ENCODE data around the gene CCDC60.

CCDC60 gene

DNA sequence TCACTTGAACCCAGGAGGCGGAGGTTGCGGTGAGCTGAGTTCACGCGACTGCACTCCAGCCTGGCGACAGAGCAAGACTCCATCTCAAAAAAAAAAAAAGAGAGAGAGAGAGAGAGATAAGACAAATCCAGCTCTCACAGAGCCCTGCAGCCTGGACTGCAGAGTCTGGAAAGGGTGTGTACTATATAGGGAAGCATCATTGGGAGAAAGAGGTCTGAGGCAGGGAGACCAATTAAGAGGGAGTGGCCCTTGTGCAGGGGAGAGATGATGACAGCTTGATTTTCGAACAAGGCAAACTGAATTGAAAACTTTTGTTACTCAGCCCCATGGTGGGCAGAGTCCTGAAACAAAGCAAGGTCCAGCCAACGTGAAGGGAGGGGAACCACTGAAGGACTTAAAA lies 116.2 kb downstream of the CCDC60 start:
- no peak for DNase-seq

DNA sequence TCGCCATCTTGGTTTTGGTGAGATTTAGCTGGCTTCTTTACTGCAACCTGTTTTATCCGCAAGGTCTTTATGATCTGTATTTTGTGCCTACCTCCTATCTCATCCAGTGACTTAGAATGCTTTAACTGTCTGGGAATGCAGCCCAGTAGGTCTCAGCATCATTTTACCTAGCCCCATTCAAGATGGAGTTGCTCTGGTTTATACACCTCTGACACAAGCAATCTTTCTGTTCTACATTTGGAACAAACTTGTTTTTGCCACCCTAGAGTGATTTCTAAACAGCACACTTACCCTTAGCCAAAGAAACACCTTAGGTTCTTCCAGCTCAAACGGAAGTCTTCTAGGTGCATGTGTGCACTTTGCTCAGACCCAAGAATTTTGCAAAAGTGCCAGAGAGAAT lies 122.3 kb downstream of the CCDC60 start:
- DNase-seq, result no peak

GRCh38 chr12:119457271-119457670 lies 122.7 kb downstream of the CCDC60 start:
- no peak for DNase-seq

DNA sequence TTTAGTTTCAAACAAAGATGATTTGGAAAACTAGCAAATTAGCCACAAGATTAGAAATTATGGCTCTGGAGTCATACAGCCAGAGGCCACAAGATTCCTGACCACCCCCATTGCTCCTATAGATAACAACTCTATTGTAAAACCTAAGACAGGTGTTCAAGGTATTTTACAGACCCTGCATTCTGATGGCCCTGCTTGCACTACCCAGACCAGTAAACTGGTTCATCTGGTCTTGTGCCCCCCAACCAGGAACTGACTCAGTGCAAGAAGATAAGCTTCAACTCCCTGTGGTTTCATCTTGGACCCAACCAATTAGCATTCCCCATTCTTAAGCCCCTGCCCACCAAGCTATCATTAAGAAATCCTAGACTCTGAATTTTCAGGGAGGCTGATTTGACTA lies 125.0 kb downstream of the CCDC60 start:
- DNase-seq, result no peak

DNA sequence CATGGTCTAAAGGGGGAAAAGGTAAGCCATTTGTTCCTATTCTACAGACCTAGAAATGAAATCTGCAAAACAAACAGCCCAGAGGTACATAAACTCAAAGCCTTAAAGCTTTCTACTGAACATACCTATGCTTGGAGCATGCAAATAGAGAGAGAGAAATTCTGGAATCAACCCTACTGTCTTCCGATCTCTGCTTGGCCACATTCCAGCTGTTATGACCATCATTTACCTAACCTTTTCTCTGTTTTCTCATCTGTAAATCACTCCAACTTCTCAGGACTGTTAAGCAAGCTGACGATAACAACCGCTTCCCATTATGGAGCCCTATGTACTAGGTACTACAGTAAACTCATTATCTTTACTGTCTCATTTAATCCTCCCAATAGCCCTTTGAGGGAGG lies 126.3 kb downstream of the CCDC60 start:
- DNase-seq, result no peak

DNA sequence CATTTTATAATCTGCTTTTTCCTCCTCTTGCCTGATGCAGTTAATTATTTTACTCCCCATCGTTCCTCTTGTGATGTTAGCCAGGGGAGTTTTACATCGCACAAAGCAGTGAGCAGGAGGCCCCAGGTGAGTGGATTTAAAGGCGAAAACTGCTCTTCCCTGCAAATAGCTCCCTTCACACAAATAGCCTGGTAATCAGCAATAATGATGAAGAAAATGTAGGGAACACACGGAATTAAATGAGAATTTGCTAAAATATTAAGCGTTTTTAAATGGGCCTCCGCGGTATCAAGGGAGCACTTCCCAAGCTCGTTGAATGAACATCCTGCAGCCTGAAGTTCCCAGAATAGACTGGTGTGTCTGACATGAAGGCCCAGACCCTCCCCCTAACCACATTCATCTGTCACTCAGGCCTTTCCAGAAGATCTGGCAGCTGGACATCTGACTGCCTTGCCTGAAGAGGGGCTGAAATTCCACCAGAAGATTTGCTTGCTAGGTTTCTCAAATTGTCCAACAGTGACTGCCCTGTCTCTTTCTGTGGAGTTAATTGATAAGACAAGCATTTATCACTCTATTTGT lies 127.2 kb downstream of the CCDC60 start:
- no peak for DNase-seq

- DNase-seq, result no peak
These were observed 128.8 kb downstream of the CCDC60 start for GRCh38 chr12:119463211-119463926.

- DNase-seq, result no peak
These were observed 133.8 kb downstream of the CCDC60 start for GRCh38 chr12:119468296-119468695.

DNA sequence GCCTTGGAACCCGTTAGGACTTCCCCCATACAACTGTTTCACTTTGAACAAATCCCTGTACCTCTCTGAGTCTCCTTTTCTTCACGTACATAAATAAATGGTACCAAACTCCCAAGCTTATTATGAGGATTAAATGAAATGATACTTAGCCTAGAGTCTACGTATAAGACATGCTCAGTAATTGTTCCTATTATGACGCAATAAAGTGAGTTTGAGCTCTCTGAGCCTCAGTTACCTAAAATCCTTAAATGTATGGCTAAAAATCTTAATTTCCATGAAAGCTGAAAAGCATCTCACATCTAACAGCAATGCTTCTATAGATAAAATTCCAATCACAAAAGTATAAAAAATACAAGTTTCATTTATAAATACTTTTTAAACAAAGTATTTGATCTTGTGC lies 141.1 kb downstream of the CCDC60 start:
- DNase-seq, result no peak

DNA sequence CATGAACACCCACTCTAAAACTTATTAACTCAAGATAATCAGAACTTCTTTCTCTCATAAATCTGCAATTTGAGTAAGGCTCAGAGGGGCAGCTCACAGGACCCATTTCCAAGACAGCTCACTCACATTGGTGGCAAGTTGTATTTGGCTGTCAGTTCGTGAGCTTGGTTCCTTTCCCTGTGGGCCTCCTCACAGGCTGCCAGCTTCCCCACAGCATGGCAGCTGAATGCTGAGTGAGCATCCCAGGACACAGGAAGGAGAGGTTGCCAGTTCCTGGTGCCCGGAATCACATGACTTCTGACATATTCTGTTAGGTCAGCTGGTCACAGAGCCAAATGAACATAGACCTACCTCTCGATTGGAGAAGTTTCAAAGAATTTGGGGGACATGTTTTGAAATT lies 142.4 kb downstream of the CCDC60 start:
- no peak for DNase-seq

GRCh38 chr12:119479121-119479561 lies 144.6 kb downstream of the CCDC60 start:
- DNase-seq, result no peak

GRCh38 chr12:119480551-119480950 lies 146.0 kb downstream of the CCDC60 start:
- DNase-seq, result no peak

DNA sequence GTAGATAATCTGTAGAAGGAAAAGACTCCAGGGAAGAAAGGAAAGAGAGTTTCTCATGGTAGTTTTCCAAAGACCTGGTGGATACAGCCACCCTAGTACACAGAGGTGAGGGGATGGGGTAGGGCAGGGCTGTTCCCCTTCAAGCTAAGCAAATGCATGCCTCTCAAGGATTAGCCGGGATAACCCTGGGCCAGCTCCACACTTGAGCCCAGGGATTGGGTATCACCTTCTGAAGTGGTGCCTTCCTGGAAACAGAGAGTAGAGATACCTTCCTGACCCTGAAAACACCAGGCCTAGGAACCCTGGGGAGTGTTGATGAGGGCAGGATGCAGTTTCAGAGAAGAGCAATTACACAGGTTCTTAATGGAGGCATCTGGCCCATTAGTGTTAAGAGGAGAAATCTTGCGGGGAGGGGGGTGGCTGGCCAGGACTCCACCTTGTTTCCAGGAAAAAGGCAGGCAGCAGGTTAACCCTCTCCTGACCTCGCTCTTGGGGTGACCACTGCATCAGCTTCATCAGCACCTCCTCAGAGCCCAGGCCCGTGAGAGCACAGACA lies 152.1 kb downstream of the CCDC60 start:
- no peak for DNase-seq

DNA sequence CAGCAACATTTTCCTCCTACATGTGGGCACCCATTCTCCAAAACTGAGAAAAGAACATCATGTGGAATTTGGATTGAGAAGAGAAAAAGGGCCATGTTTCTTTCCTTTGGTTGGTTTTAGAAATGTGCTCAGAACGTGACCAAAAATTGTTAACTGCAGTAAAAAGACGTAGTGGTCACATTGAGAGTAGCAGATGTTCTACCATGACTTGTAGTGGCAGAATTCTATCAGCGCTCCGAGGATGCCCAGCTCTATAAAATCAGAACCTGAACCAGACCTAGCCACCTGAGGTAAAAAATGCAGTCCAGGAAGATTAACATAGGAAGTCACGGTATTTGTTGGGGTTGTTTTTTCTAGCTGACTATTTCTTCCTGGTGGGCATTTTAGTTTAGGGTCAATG lies 157.3 kb downstream of the CCDC60 start:
- DNase-seq, result no peak

DNA sequence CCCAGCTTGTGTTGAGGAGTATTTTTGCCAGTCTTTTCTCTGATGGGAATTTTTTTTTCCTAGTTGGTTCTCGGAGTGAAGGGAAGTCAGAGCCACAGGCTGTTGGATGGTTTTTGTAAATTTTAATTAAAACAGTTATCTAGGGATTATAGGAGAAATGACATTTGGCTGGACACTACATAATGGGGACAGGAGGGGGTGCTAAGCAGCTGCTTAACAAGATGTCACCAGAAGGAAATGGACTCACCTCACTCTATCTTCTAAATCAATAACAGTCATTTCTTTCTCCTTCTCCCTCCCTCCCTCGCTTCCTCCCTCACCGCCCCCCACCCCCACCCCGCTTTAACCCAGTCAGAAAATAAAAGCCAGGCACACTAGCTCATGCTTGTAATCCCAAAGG lies 165.7 kb downstream of the CCDC60 start:
- no peak for DNase-seq

DNA sequence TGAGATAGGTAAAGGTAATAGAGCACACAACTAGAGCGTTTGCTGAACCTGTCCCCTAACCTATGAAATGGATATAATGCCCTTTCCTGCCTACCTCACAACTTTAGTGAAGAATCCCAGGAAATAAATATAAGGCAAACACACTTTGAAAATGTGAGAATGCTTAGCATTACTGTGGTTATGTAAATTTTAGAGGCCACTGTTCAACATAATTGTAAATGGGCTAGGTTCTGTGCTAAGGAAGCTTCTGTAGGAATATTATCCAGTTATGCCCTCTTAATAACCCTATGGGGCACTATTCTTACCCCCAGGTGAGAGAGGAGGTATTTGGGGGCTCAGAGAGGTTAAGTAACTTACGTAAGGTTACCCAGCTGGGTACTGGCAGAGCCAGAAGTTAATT lies 166.5 kb downstream of the CCDC60 start:
- DNase-seq, result no peak

GRCh38 chr12:119505001-119505400 lies 170.5 kb downstream of the CCDC60 start:
- no peak for DNase-seq

DNA sequence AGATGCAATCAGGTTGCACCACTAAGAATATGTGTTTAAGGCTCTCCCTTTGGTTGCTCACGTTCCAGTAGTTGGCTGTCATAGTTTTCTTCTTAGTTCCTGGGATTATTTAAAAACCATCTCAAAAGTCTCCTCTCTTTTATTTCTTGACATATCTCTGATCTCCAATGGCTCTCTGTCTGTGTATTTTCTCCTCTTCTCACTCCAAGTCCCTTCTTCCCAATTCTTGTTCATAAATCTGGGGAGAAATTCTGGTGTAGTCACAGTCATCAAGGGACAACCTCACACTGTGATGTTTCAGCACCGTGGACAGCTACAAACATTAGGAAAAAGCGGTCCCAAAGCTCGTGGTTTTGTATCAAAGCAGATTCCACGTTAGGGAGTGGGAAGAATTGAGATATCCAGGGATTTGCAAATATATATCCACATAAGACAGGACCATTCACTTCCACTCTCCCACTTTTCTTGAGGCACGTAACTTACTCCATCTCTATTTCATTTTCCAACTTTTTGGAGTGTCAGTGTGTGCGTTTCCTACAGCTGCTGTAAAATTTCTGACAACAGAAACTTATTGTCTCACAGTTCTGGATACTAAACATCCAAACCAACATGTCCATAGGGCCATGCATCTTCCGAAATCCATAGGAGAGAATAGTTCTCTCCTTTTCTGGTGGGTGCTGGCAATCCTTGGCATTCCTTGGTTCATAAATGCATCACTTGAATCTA lies 178.4 kb downstream of the CCDC60 start:
- DNase-seq, result no peak

DNA sequence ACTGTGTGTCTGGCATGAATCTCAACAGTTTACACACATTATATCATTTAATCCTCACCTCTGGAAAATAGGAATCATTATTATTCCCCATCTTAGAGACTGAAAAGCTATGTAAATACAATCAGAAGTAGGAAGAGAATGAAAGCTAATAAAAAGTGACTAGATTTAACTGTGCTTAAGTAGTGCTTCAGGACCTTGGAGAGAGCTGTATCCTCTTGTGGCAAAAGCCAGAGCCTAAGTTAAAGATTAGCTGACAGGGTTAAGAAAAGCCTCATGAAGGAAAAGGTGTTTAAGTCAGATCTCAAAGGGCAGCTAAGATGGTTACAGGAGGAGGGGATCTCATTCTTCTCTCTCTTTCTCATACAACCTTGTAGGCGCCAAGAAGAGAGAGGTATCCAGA lies 193.7 kb downstream of the CCDC60 start:
- DNase-seq, result no peak

DNA sequence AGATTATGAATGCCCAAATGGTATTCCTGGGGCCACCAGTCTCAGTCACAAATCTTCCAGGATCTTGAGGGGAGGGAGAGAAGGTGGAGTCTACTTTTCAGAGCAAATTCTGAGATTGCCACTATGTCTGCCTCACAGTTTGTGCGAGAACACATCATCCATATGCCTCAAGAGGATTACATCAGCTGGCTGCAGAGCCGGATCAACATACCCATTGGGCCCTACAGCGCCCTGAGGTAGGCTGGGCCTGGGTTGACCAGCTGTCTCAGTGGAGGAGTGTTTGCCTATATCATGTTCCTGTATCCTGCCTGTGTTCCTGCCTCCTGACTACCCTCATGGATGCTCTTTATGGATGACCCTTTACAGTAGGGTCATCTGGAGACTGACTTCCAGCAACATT lies 205.9 kb downstream of the CCDC60 start:
- no peak for DNase-seq

GRCh38 chr12:119544765-119545625 lies 210.5 kb downstream of the CCDC60 start:
- peak; percentile 69 for DNase-seq

DNA sequence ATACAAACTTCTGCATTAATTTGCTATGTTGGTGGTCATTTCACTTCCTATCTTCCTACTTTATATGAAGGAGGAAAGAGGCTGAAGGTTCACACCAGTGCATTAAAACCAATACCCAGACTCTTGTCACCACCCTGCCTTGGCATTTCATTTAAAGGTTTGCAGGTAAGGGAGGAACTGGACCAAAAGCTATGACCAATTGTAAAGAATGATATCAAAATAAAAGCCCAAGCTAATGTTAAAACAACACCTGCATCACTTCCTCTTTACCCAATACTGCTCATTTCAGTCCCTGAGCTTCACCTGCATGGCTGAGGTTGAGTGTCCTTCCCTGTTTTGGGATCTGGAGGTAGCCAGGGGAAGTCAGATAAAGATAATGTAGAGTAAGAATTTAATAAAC lies 211.8 kb downstream of the CCDC60 start:
- no peak for DNase-seq

- DNase-seq, result no peak
These were observed 212.5 kb downstream of the CCDC60 start for GRCh38 chr12:119547001-119547400.

Measured in activated CD8-positive, alpha-beta memory T cell treated with anti-CD3 and anti-CD28 coated beads for 24 hours (primary cell).